Large intestine (tissue), 3 donors: ENCODE results near the gene CAMTA1. TPM values are rescaled to one million over a fixed set of nuclear protein-coding genes. Genes with fewer than 3 reads are reported as not detected.

Experiments
- DNase-seq, 2 donors: peaks; one replicate each; pipeline versions ENCODE4 v3.0.0 to v3.0.0-alpha.2; 2013
- H3K27ac ChIP-seq: one replicate; pipeline ENCODE4 v1.5.1; 2013; ENCODE audit warnings: low read length
- H3K27me3 ChIP-seq: 2 replicates; pipeline ENCODE4 v1.6.1; 2013; ENCODE audit warnings: low read length; ENCODE audit not compliant: control insufficient read depth, insufficient read depth
- H3K36me3 ChIP-seq: 2 replicates; pipeline ENCODE4 v1.6.1; 2013; ENCODE audit warnings: low read length; ENCODE audit not compliant: control insufficient read depth, insufficient read depth
- H3K4me1 ChIP-seq: one replicate; pipeline ENCODE4 v1.6.1; 2013; ENCODE audit warnings: low read length; ENCODE audit not compliant: control insufficient read depth, insufficient read depth
- H3K4me3 ChIP-seq: one replicate; pipeline ENCODE4 v1.5.1; 2013; ENCODE audit warnings: low read length
- H3K9me3 ChIP-seq: one replicate; pipeline ENCODE4 v1.6.1; 2013; ENCODE audit warnings: mild to moderate bottlenecking, low read depth, low read length, moderate library complexity; ENCODE audit not compliant: control insufficient read depth
- WGBS: methylation state at CpG from one replicate; pipeline ENCODE4 v1.1.5; 2013; ENCODE audit warnings: low lambda C conversion rate; ENCODE audit not compliant: insufficient coverage; 5-methylcytosine and 5-hydroxymethylcytosine counted together
- polyA plus RNA-seq: library from polyadenylated mRNA; unstranded; fragments of 120-200 nt; gene quantifications from one replicate; pipeline ENCODE4 v1.2.1, GENCODE V29; 2013

Gene CAMTA1
- polyA plus RNA-seq, 1 donor, result 67.9 TPM

GRCh38 chr1:7207875-7208646 is 422.8 kb downstream of the CAMTA1 start:
- Histone ChIP-seq H3K4me3 (no peak overlapping the region), H3K4me1 (no peaks in the 10 kb centered on the region), H3K36me3 (no peaks in the 10 kb centered on the region), H3K27ac (no peak overlapping the region), H3K27me3 (peaks cover 8% of the 10 kb centered on the region), H3K9me3 (no peaks in the 10 kb centered on the region)
- WGBS, result 0% methylated on average over 1 of the region's 6 CpGs
- peak in 1 of 2 donors; percentile 7 for DNase-seq

- Histone ChIP-seq H3K4me3 (no peak overlapping the region), H3K27ac (no peak overlapping the region), H3K9me3 (no peaks in the 10 kb centered on the region), H3K27me3 (peaks cover 8% of the 10 kb centered on the region), H3K36me3 (no peaks in the 10 kb centered on the region), H3K4me1 (no peaks in the 10 kb centered on the region)
- DNase-seq, result no peak
- WGBS, result no CpG with 5 or more reads among the region's 7 CpGs
These were observed 423.5 kb downstream of the CAMTA1 start for GRCh38 chr1:7208647-7209180.

GRCh38 chr1:7209336-7209735 is 424.1 kb downstream of the CAMTA1 start:
- WGBS, result no CpG with 5 or more reads among the region's 3 CpGs
- no peaks in the 10 kb centered on the region for H3K9me3 ChIP-seq
- no peak for DNase-seq
- no peak overlapping the region for H3K27ac ChIP-seq
- H3K36me3 ChIP-seq, result no peaks in the 10 kb centered on the region
- H3K4me3 ChIP-seq, result no peak overlapping the region
- no peaks in the 10 kb centered on the region for H3K4me1 ChIP-seq
- peaks cover 8% of the 10 kb centered on the region for H3K27me3 ChIP-seq

- DNase-seq, result peak in 1 of 2 donors; percentile 8
- no peaks in the 10 kb centered on the region for H3K4me1 ChIP-seq
- no peaks in the 10 kb centered on the region for H3K9me3 ChIP-seq
- no peak overlapping the region for H3K4me3 ChIP-seq
- no peak overlapping the region for H3K27ac ChIP-seq
- no peaks in the 10 kb centered on the region for H3K36me3 ChIP-seq
- WGBS, result 46% methylated on average over 3 of the region's 9 CpGs
- no peaks in the 10 kb centered on the region for H3K27me3 ChIP-seq
These were observed 433.1 kb downstream of the CAMTA1 start for GRCh38 chr1:7218210-7218832.

GRCh38 chr1:7219031-7219430 is 433.8 kb downstream of the CAMTA1 start:
- Histone ChIP-seq H3K4me3 (no peak overlapping the region), H3K27me3 (no peaks in the 10 kb centered on the region), H3K27ac (no peak overlapping the region), H3K4me1 (no peaks in the 10 kb centered on the region), H3K9me3 (no peaks in the 10 kb centered on the region), H3K36me3 (no peaks in the 10 kb centered on the region)
- no peak for DNase-seq
- whole genome bisulfite sequencing, result 80% methylated on average over 2 of the region's 10 CpGs

- no peaks in the 10 kb centered on the region for H3K27me3 ChIP-seq
- H3K4me1 ChIP-seq, result no peaks in the 10 kb centered on the region
- no peak overlapping the region for H3K27ac ChIP-seq
- 100% methylated on average over 1 of the region's 10 CpGs for WGBS
- H3K4me3 ChIP-seq, result no peak overlapping the region
- DNase-seq, result no peak
- H3K36me3 ChIP-seq, result no peaks in the 10 kb centered on the region
- H3K9me3 ChIP-seq, result no peaks in the 10 kb centered on the region
These were observed 434.8 kb downstream of the CAMTA1 start for GRCh38 chr1:7220007-7220406.

- H3K27me3 ChIP-seq, result no peaks in the 10 kb centered on the region
- no peak overlapping the region for H3K27ac ChIP-seq
- H3K4me3 ChIP-seq, result no peak overlapping the region
- no peaks in the 10 kb centered on the region for H3K9me3 ChIP-seq
- WGBS, result no CpG with 5 or more reads among the region's 13 CpGs
- no peak for DNase-seq
- H3K4me1 ChIP-seq, result no peaks in the 10 kb centered on the region
- no peaks in the 10 kb centered on the region for H3K36me3 ChIP-seq
These were observed 435.5 kb downstream of the CAMTA1 start for GRCh38 chr1:7220712-7221252.

- Histone ChIP-seq H3K27me3 (no peaks in the 10 kb centered on the region), H3K36me3 (no peaks in the 10 kb centered on the region), H3K4me3 (no peak overlapping the region), H3K9me3 (no peaks in the 10 kb centered on the region), H3K27ac (no peak overlapping the region), H3K4me1 (no peaks in the 10 kb centered on the region)
- 80% methylated on average over 1 of the region's 15 CpGs for WGBS
- DNase-seq, result no peak
These were observed 436.8 kb downstream of the CAMTA1 start for GRCh38 chr1:7221826-7222694.

GRCh38 chr1:7222695-7223015 is 437.4 kb downstream of the CAMTA1 start:
- Histone ChIP-seq H3K27me3 (no peaks in the 10 kb centered on the region), H3K36me3 (no peaks in the 10 kb centered on the region), H3K27ac (no peak overlapping the region), H3K4me1 (no peaks in the 10 kb centered on the region), H3K9me3 (no peaks in the 10 kb centered on the region), H3K4me3 (no peak overlapping the region)
- no peak for DNase-seq
- WGBS, result no CpG with 5 or more reads among the region's 7 CpGs
